ENCODE results near the gene OGN.
"Not testable (repeated sequence)": the region's sequence is repeated elsewhere in the genome, so short reads cannot be mapped to it uniquely, and the experiment has no call there.

The OGN gene

GRCh38 chr9:92423612-92424011, 19.2 kb upstream of the OGN start:
- no peak overlapping the region for H3K4me3 ChIP-seq (ENCODE audit: low read length)
- no peak for DNase-seq (ENCODE audit: low read depth)
- TF ChIP-seq CTCF (IDR thresholded peaks at IDR 0.05; ENCODE audit: insufficient read depth, low read depth, low read length, missing control alignments) = no peak

GRCh38 chr9:92422611-92423338, 18.4 kb upstream of the OGN start:
- DNase-seq (ENCODE audit: low read depth) = no peak
- H3K4me3 ChIP-seq (ENCODE audit: low read length) = no peak overlapping the region
- no peak for TF ChIP-seq CTCF (IDR thresholded peaks at IDR 0.05; ENCODE audit: insufficient read depth, low read depth, low read length, missing control alignments)

- no peak for DNase-seq (ENCODE audit: low read depth)
- TF ChIP-seq CTCF (IDR thresholded peaks at IDR 0.05; ENCODE audit: insufficient read depth, low read depth, low read length, missing control alignments) = no peak
- no peak overlapping the region for H3K4me3 ChIP-seq (ENCODE audit: low read length)
Measured at GRCh38 chr9:92414566-92414965, 10.2 kb upstream of the OGN start.

GRCh38 chr9:92411157-92411556, 6.8 kb upstream of the OGN start:
- H3K4me3 ChIP-seq (ENCODE audit: low read length); DNase-seq (ENCODE audit: low read depth): not testable (repeated sequence)

GRCh38 chr9:92408747-92409478, 4.5 kb upstream of the OGN start:
- no peak for DNase-seq (ENCODE audit: low read depth)
- no peak for TF ChIP-seq CTCF (IDR thresholded peaks at IDR 0.05; ENCODE audit: insufficient read depth, low read depth, low read length, missing control alignments)
- H3K4me3 ChIP-seq (ENCODE audit: low read length) = no peak overlapping the region

- H3K4me3 ChIP-seq (ENCODE audit: low read length) = no peak overlapping the region
- no peak for TF ChIP-seq CTCF (IDR thresholded peaks at IDR 0.05; ENCODE audit: insufficient read depth, low read depth, low read length, missing control alignments)
- DNase-seq (ENCODE audit: low read depth) = no peak
Measured at GRCh38 chr9:92407818-92408217, 3.4 kb upstream of the OGN start.

GRCh38 chr9:92406477-92406876, 2.1 kb upstream of the OGN start:
- no peak overlapping the region for H3K4me3 ChIP-seq (ENCODE audit: low read length)
- TF ChIP-seq CTCF (IDR thresholded peaks at IDR 0.05; ENCODE audit: insufficient read depth, low read depth, low read length, missing control alignments) = no peak
- no peak for DNase-seq (ENCODE audit: low read depth)

Data from epithelial cell of esophagus (primary cell).